DOHH2 (cell line): Measurements from ENCODE around the gene MMD.

Experiments
- H3F3A ChIP-seq: fragments of 200-600 bp; sonication (generic), shearing (Covaris generic); 2 replicates; pipeline ENCODE4 v1.6.0; 2016; ENCODE audit warnings: antibody characterized with exemption, mild to moderate bottlenecking; ENCODE audit not compliant: control insufficient read depth, insufficient read depth
- H3K27ac ChIP-seq: fragments of 200-600 bp; sonication (generic); 2 replicates; pipeline ENCODE4 v1.5.1; 2014; ENCODE audit warnings: low read depth, mild to moderate bottlenecking, low read length, moderate library complexity
- H3K27me3 ChIP-seq: fragments of 200-600 bp; sonication (generic); 2 replicates; pipeline ENCODE4 v1.6.1; 2014; ENCODE audit warnings: mild to moderate bottlenecking, low read length, mixed read lengths; ENCODE audit not compliant: control insufficient read depth
- H3K36me3 ChIP-seq: fragments of 200-600 bp; sonication (generic); 2 replicates; pipeline ENCODE4 v1.6.1; 2014; ENCODE audit warnings: mild to moderate bottlenecking, low read length, moderate library complexity, mixed read lengths; ENCODE audit not compliant: control insufficient read depth
- H3K4me1 ChIP-seq: fragments of 200-600 bp; sonication (generic); 2 replicates; pipeline ENCODE4 v1.6.1; 2014; ENCODE audit warnings: mild to moderate bottlenecking, low read length, mixed read lengths; ENCODE audit not compliant: control insufficient read depth
- H3K4me2 ChIP-seq: fragments of 200-600 bp; sonication (generic); 2 replicates; pipeline ENCODE4 v1.6.0; 2014; ENCODE audit warnings: mild to moderate bottlenecking, low read length, moderate library complexity
- H3K4me3 ChIP-seq: fragments of 200-600 bp; sonication (generic); 2 replicates; pipeline ENCODE4 v1.5.1; 2014; ENCODE audit warnings: mild to moderate bottlenecking, low read length, mixed read lengths
- H3K79me2 ChIP-seq: fragments of 200-600 bp; sonication (generic); 2 replicates; pipeline ENCODE4 v1.6.1; 2014; ENCODE audit warnings: mild to moderate bottlenecking, low read length, mixed read lengths; ENCODE audit not compliant: control insufficient read depth
- H3K9me2 ChIP-seq: fragments of 200-600 bp; sonication (generic); replicated peaks from 2 replicates; pipeline ENCODE4 v1.6.1; 2014; ENCODE audit warnings: mild to moderate bottlenecking, low read length, mixed read lengths; ENCODE audit not compliant: control insufficient read depth
- H3K9me3 ChIP-seq: fragments of 200-600 bp; sonication (generic); 2 replicates; pipeline ENCODE4 v1.6.1; 2014; ENCODE audit warnings: antibody characterized with exemption, low read length, mixed read lengths; ENCODE audit not compliant: control insufficient read depth, insufficient read depth
- H4K20me1 ChIP-seq: fragments of 200-600 bp; sonication (generic); 2 replicates; pipeline ENCODE4 v1.6.0; 2014; ENCODE audit warnings: low read depth, mild to moderate bottlenecking, antibody characterized with exemption, low read length, moderate library complexity; ENCODE audit not compliant: control insufficient read depth, insufficient read depth
- EZH2phosphoT487 ChIP-seq: fragments of 200-600 bp; sonication (generic); IDR thresholded peaks from 2 replicates; pipeline ENCODE4 v1.6.1; 2017; ENCODE audit warnings: borderline replicate concordance, mild to moderate bottlenecking, antibody characterized with exemption, low read length, moderate library complexity, mixed read lengths
- TF ChIP-seq, protein P1 (sequence below): fragments of 200-600 bp; sonication (generic); IDR thresholded peaks from one replicate; pipeline ENCODE4 v1.5.1; 2014; ENCODE audit warnings: antibody characterized with exemption, mild to moderate bottlenecking, low read depth, low read length; ENCODE audit not compliant: poor library complexity, severe bottlenecking

MMD gene

DNA sequence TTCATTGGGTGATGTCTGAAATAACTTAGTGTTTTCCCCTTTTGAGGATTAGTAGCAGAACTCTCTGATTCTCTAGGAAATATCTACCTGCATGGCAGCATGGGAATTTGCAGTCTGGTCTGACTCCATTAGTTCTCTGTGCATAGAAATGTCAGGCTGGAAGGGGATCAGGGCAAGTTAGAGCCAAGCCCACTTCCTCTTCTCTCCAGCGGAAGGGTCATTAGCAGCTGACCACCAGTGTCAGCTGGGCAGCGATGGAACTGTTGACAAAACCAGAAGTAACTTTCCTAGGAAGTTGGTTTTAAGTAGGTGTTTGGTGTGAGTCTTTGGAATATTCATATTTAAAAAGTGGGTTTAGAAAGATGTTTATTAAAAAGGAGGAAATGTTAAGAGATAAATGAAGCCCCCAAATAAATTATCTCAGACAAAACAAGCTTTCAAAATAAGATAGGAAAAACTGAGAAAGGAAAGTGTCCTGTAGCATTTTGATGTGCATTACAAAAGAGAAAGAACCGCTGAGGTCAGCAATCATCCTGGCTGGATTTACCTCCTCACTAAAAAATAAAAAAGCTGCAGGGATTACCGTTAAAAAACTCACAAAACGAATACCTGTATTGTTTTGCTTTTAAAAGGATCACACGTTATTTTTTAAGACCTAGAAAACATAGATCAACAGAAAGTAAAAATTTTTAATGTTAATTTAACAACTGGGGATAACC is 32.4 kb upstream of the MMD start:
- Histone ChIP-seq H3F3A (no peaks in the 10 kb centered on the region), H3K4me1 (0 out of 2 replicates have a peak, but pooled peaks cover 4% of the 10 kb centered on the region), H3K9me3 (no peaks in the 10 kb centered on the region), H3K79me2 (no peaks in the 10 kb centered on the region), H3K27ac (no peak overlapping the region), H3K36me3 (no peaks in the 10 kb centered on the region), H4K20me1 (no peaks in the 10 kb centered on the region), H3K27me3 (no peaks in the 10 kb centered on the region), H3K4me2 (no peak overlapping the region), H3K9me2 (no peaks in the 10 kb centered on the region), H3K4me3 (no peak overlapping the region)
- TF ChIP-seq, protein P1, sequence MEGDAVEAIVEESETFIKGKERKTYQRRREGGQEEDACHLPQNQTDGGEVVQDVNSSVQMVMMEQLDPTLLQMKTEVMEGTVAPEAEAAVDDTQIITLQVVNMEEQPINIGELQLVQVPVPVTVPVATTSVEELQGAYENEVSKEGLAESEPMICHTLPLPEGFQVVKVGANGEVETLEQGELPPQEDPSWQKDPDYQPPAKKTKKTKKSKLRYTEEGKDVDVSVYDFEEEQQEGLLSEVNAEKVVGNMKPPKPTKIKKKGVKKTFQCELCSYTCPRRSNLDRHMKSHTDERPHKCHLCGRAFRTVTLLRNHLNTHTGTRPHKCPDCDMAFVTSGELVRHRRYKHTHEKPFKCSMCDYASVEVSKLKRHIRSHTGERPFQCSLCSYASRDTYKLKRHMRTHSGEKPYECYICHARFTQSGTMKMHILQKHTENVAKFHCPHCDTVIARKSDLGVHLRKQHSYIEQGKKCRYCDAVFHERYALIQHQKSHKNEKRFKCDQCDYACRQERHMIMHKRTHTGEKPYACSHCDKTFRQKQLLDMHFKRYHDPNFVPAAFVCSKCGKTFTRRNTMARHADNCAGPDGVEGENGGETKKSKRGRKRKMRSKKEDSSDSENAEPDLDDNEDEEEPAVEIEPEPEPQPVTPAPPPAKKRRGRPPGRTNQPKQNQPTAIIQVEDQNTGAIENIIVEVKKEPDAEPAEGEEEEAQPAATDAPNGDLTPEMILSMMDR: no peak
- TF ChIP-seq EZH2phosphoT487: no peak

- Histone ChIP-seq H3F3A (no peaks in the 10 kb centered on the region), H3K4me1 (0 out of 2 replicates have a peak, but pooled peaks cover 4% of the 10 kb centered on the region), H3K79me2 (no peaks in the 10 kb centered on the region), H3K9me3 (no peaks in the 10 kb centered on the region), H3K36me3 (no peaks in the 10 kb centered on the region), H3K27me3 (no peaks in the 10 kb centered on the region), H3K4me3 (no peak overlapping the region), H3K27ac (no peak overlapping the region), H3K4me2 (no peak overlapping the region), H4K20me1 (no peaks in the 10 kb centered on the region), H3K9me2 (no peaks in the 10 kb centered on the region)
- TF ChIP-seq EZH2phosphoT487: no peak
- TF ChIP-seq, protein P1: no peak
These were observed 30.6 kb upstream of the MMD start for GRCh38 chr17:55452139-55452790.

- no peaks in the 10 kb centered on the region for H3K79me2 ChIP-seq
- H3K4me3 ChIP-seq: no peak overlapping the region
- H3K36me3 ChIP-seq: no peaks in the 10 kb centered on the region
- H3K9me3 ChIP-seq: no peaks in the 10 kb centered on the region
- no peak overlapping the region for H3K4me2 ChIP-seq
- no peaks in the 10 kb centered on the region for H3F3A ChIP-seq
- H3K9me2 ChIP-seq: no peaks in the 10 kb centered on the region
- H4K20me1 ChIP-seq: no peaks in the 10 kb centered on the region
- no peaks in the 10 kb centered on the region for H3K27me3 ChIP-seq
- TF ChIP-seq, protein P1: no peak
- no peak for TF ChIP-seq EZH2phosphoT487
- no peak overlapping the region for H3K27ac ChIP-seq
- 0 out of 2 replicates have a peak, but pooled peaks cover 4% of the 10 kb centered on the region for H3K4me1 ChIP-seq
These were observed 30.1 kb upstream of the MMD start for GRCh38 chr17:55451758-55452138.
